HCT116 (cell line): ENCODE measurements around the gene LSP1. TPM values are rescaled to one million over a fixed set of nuclear protein-coding genes. Genes with fewer than 3 reads are reported as not detected.

ENCODE experiments used
- ATAC-seq: fragments of 200-7000 bp; cut with Tn5 transposase; 2 replicates; pipeline ENCODE4 v1.9.1; 2020; ENCODE audit warnings: mild to moderate bottlenecking, moderate library complexity
- BruUV-seq: library from RNA; stranded (reverse); fragments of 400-500 nt; replicated peaks from 2 replicates; lab custom pipeline; 2021; lab: Mats Ljungman, UMichigan
- CTCF ChIA-PET: fragments of 300-600 bp; sonication (Branson Sonifier 250); formaldehyde crosslinking; loops from one replicate; lab custom pipeline; 2021; ENCODE audit warnings: antibody characterized with exemption; lab: Charles Lee
- POLR2A ChIA-PET: fragments of 300-600, 350-600 bp; sonication (Branson Sonifier 250); formaldehyde crosslinking; loops from one replicate; lab custom pipeline; 2021; ENCODE audit warnings: antibody characterized with exemption; lab: Charles Lee
- RAD21 ChIA-PET, 2 experiments: fragments of 300-600 bp; sonication (Branson Sonifier 250); formaldehyde crosslinking; loops; one replicate each; lab custom pipeline; 2023; ENCODE audit warnings: low total read pairs in 2 of 2; ENCODE audit not compliant: uncharacterized antibody in 2 of 2, unreplicated experiment in 2 of 2, low non-redundant PET in 1 of 2; lab: Charles Lee
- DNase-seq: peaks from one replicate; pipeline ENCODE4 v3.0.0-alpha.2; 2010; ENCODE audit warnings: low read depth, low spot score
- H2AFZ ChIP-seq: fragments of 200-600 bp; shearing (Covaris generic), sonication (generic); 2 replicates; pipeline ENCODE4 v1.6.1; 2017; ENCODE audit warnings: low read depth, mixed run types, mixed read lengths, antibody characterized with exemption, low read length; ENCODE audit not compliant: poor library complexity, severe bottlenecking
- H3K27ac ChIP-seq: 2 replicates; pipeline ENCODE4 v1.5.1; 2012; ENCODE audit warnings: low read depth, low read length
- H3K27me3 ChIP-seq: fragments of 200-600 bp; sonication (generic); 2 replicates; pipeline ENCODE4 v1.6.1; 2016; ENCODE audit warnings: mixed run types, low read length, mixed read lengths; ENCODE audit not compliant: insufficient read depth
- H3K36me3 ChIP-seq, 2 experiments: fragments of 200-500 bp in 1 of 2; fragments of 200-600 bp in 1 of 2; sonication (Bioruptor generic) in 1 of 2; sonication (generic) in 1 of 2; 2 replicates each; pipeline versions ENCODE4 v1.5.1 to v1.6.1; 2014 to 2016; ENCODE audit warnings: low read length in 2 of 2, inconsistent platforms in 1 of 2, mixed read lengths in 1 of 2, mixed run types in 1 of 2; ENCODE audit not compliant: insufficient read depth in 2 of 2, control insufficient read depth in 1 of 2
- H3K4me1 ChIP-seq, 2 experiments: fragments of 200-600 bp in 1 of 2; sonication (generic) in 1 of 2; 2 replicates each; pipeline versions ENCODE4 v1.5.1 to v1.6.1; 2012 to 2017; ENCODE audit warnings: low read length in 2 of 2, inconsistent platforms in 1 of 2, mild to moderate bottlenecking in 1 of 2, mixed read lengths in 1 of 2, mixed run types in 1 of 2, moderate library complexity in 1 of 2; ENCODE audit not compliant: insufficient read depth in 2 of 2, control insufficient read depth in 1 of 2
- H3K4me2 ChIP-seq: fragments of 200-600 bp; sonication (generic); 2 replicates; pipeline ENCODE4 v1.6.1; 2017; ENCODE audit warnings: mixed run types, low read length, mixed read lengths
- H3K4me3 ChIP-seq, 2 experiments: fragments of 200-600 bp in 1 of 2; sonication (generic) in 1 of 2; replicated peaks in 1 of 2; 2 replicates each; pipeline ENCODE4 v1.5.1; 2011 to 2016; ENCODE audit warnings: low read length in 2 of 2, control low read depth in 1 of 2, low read depth in 1 of 2, mild to moderate bottlenecking in 1 of 2, mixed read lengths in 1 of 2, mixed run types in 1 of 2
- H3K79me2 ChIP-seq: fragments of 200-600 bp; sonication (generic); 2 replicates; pipeline ENCODE4 v1.6.1; 2017; ENCODE audit warnings: mild to moderate bottlenecking, mixed run types, low read length, moderate library complexity, mixed read lengths; ENCODE audit not compliant: insufficient read depth
- H3K9ac ChIP-seq: fragments of 200-600 bp; sonication (generic); 2 replicates; pipeline ENCODE4 v1.6.1; 2016; ENCODE audit warnings: low read length, mixed read lengths
- H3K9me2 ChIP-seq: fragments of 200-600 bp; sonication (generic), shearing (Covaris generic); 2 replicates; pipeline ENCODE4 v1.6.1; 2017; ENCODE audit warnings: mixed run types, mild to moderate bottlenecking, moderate library complexity; ENCODE audit not compliant: insufficient read depth
- H3K9me3 ChIP-seq, 2 experiments: fragments of 200-500 bp in 1 of 2; fragments of 200-600 bp in 1 of 2; sonication (Bioruptor generic) in 1 of 2; sonication (generic) in 1 of 2; 2 replicates each; pipeline ENCODE4 v1.6.1; 2014 to 2017; ENCODE audit warnings: low read length in 2 of 2, mixed read lengths in 2 of 2, inconsistent platforms in 1 of 2, low read depth in 1 of 2, mild to moderate bottlenecking in 1 of 2, mixed run types in 1 of 2, moderate library complexity in 1 of 2; ENCODE audit not compliant: control insufficient read depth in 1 of 2, insufficient read depth in 1 of 2
- H4K20me1 ChIP-seq: fragments of 200-600 bp; sonication (generic), shearing (Covaris generic); 2 replicates; pipeline ENCODE4 v1.6.1; 2017; ENCODE audit warnings: mixed run types, mild to moderate bottlenecking, moderate library complexity; ENCODE audit not compliant: insufficient read depth
- ATF3 ChIP-seq: IDR thresholded peaks from 2 replicates; pipeline ENCODE4 v1.6.1; 2012
- CTCF ChIP-seq, 3 experiments: fragments of 200-600 bp in 1 of 3; sonication (generic) in 1 of 3; IDR thresholded peaks in 2 of 3; conservative IDR thresholded peaks in 1 of 3; 2 replicates each; pipeline ENCODE4 v1.5.1; 2012 to 2017; ENCODE audit warnings: low read depth in 2 of 3, low read length in 2 of 3, antibody characterized with exemption in 1 of 3, borderline replicate concordance in 1 of 3, control low read depth in 1 of 3, mild to moderate bottlenecking in 1 of 3, mixed read lengths in 1 of 3, mixed run types in 1 of 3, moderate library complexity in 1 of 3; ENCODE audit not compliant: insufficient read depth in 1 of 3
- EGR1 ChIP-seq: IDR thresholded peaks from 2 replicates; pipeline ENCODE4 v1.6.1; 2012; ENCODE audit warnings: low read depth
- EZH2phosphoT487 ChIP-seq: fragments of 200-600 bp; IDR thresholded peaks from 2 replicates; pipeline ENCODE4 v1.6.1; 2018; ENCODE audit warnings: antibody characterized with exemption, borderline replicate concordance
- RAD21 ChIP-seq: IDR thresholded peaks from 2 replicates; pipeline ENCODE4 v1.6.1; 2012; ENCODE audit warnings: low read depth, mild to moderate bottlenecking
- SIN3A ChIP-seq: IDR thresholded peaks from 2 replicates; pipeline ENCODE4 v1.6.1; 2012; ENCODE audit warnings: low read depth
- ZNF274 ChIP-seq: fragments of 200-500 bp; sonication (Bioruptor generic); IDR thresholded peaks from 2 replicates; pipeline ENCODE4 v1.6.1; 2014; ENCODE audit warnings: mild to moderate bottlenecking, low read depth, low read length, inconsistent platforms
- intact Hi-C: fragments of 100-400 bp; cut with micrococcal nuclease; formaldehyde crosslinking; loops from 2 replicates; pipeline ENCODE4 v1.10.0; 2022
- total RNA-seq: library from RNA; stranded (reverse); gene quantifications from one replicate; pipeline ENCODE4 v1.2.1, GENCODE V29; 2021; ENCODE audit not compliant: unreplicated experiment

The LSP1 gene
- total RNA-seq, 1 experiment from 2014 or later = 1.3 TPM

GRCh38 chr11:1936072-1936780 is 83.3 kb downstream of the LSP1 start (continued):
- TF ChIP-seq CTCF (IDR thresholded peaks at IDR 0.05 in 2 of 3, conservative IDR thresholded peaks at IDR 0.05 in 1 of 3; ENCODE audit: borderline replicate concordance in 1 of 3, insufficient read depth in 1 of 3, low read depth in 2 of 3, low read length in 2 of 3) = no peak

GRCh38 chr11:1936781-1937615 is 84.1 kb downstream of the LSP1 start:
- no peak overlapping the region for H3K9ac ChIP-seq
- ATAC-seq = no peak
- no peaks in the 10 kb centered on the region for H3K4me1 ChIP-seq
- H2AFZ ChIP-seq = no peak overlapping the region
- TF ChIP-seq EGR1 = no peak
- TF ChIP-seq EZH2phosphoT487 = no peak
- no peak for TF ChIP-seq ATF3
- TF ChIP-seq RAD21 = no peak
- no peak for TF ChIP-seq ZNF274
- TF ChIP-seq SIN3A = no peak
- TF ChIP-seq, all 23 proteins: peak for 0
- DNase-seq = no peak
- Histone ChIP-seq H3K27ac (no peak overlapping the region), H3K4me3 (no peak overlapping the region), H3K79me2 (no peaks in the 10 kb centered on the region), H4K20me1 (no peaks in the 10 kb centered on the region), H3K36me3 (no peaks in the 10 kb centered on the region), H3K4me2 (no peak overlapping the region), H3K9me2 (no peaks in the 10 kb centered on the region), H3K9me3 (no peaks in the 10 kb centered on the region), H3K27me3 (no peaks in the 10 kb centered on the region)
- POLR2A ChIA-PET = no interaction called here
- CTCF ChIA-PET = no interaction called here
- intact Hi-C loops = no loop called here
- RAD21 ChIA-PET = no interaction called here
- no TSS peak for BruUV-seq
